Embryonic facial prominence (tissue), 1 donor: ENCODE data around the gene LRRC2.
"Not testable (repeated sequence)": the region's sequence is repeated elsewhere in the genome, so short reads cannot be mapped to it uniquely, and the experiment has no call there.

Source experiments
- DNase-seq: peaks from one replicate; pipeline ENCODE4 v3.0.0-alpha.2; 2016; ENCODE audit errors: extremely low spot score

Gene LRRC2

DNA sequence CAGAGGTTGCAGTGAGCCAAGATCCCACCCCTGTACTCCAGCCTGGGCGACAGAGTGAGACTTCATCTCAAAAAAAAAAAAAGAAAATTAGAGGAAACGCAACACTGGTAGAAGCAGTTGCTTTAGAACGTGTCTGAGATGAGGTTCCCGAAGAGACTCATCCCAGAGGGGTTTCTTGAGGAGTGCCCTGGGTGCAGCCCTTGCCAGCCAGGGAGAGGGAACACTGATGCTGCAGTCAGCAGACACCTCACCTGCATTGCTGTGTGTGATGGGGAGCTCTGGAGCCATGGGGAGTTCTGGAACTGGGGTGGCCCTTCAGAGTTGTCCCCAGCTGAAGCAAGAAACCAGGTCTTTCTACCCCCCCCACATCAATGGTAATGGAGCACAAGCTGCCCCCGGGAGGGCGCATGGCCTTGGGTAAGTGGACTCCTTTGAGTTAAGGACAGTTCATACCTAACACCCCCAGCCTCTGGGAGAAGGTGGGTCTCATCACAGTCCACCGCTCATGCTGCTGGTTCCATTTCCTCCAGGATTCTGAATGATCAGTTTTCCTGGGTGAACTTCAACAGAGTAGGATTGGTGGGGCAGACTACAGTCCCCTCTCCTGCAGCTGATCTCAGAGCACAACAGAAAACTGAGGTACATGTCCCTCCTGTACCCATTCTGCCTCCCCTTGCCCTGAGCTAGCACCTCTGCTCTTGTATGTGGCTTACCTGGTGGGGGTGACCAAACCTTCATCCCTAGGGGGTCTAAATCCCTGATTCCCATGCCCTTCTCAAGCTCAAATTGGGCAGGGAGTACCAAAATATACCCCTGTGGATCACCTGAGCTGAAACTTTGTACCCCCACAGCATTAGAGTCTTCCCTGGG is 18.7 kb upstream of the LRRC2 start:
- DNase-seq: no peak

DNA sequence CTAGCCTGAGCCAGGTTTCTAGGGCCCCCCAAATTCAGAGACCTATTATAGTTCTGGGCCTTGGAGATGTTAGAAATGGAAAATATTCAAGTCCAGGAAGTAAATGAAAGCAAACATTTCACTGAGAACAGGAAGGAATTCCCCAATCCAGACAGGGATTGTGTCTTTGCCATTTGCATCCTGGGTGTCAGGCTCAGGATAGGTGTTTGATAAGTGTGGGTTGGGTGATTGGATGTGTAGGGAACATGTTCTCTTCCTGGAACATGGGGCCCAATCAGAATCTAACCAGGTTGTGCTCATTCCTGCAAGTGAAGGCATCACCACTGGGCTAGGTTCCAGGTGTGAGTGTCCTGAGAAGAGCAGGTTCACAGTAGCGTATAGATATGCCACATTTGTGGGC is 14.6 kb upstream of the LRRC2 start:
- no peak for DNase-seq

DNA sequence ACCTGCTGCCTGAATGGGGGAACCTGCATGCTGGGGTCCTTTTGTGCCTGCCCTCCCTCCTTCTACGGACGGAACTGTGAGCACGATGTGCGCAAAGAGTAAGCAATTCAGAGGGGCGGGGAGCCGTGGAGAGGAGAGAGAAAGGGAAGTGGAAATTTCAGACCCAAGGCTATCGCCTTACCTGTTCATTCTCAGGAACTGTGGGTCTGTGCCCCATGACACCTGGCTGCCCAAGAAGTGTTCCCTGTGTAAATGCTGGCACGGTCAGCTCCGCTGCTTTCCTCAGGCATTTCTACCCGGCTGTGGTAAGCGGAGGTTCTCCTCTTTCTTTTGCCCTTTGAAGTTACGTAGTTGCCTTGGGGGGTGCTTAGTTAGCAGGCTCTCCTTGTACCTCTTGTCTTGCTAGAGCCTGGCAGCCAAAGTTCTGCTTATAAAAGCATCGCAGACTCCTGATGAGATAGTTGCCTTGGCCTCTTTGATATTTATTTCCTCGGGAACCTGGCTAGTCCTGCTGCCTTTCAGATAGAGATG is 13.7 kb upstream of the LRRC2 start:
- no peak for DNase-seq

DNA sequence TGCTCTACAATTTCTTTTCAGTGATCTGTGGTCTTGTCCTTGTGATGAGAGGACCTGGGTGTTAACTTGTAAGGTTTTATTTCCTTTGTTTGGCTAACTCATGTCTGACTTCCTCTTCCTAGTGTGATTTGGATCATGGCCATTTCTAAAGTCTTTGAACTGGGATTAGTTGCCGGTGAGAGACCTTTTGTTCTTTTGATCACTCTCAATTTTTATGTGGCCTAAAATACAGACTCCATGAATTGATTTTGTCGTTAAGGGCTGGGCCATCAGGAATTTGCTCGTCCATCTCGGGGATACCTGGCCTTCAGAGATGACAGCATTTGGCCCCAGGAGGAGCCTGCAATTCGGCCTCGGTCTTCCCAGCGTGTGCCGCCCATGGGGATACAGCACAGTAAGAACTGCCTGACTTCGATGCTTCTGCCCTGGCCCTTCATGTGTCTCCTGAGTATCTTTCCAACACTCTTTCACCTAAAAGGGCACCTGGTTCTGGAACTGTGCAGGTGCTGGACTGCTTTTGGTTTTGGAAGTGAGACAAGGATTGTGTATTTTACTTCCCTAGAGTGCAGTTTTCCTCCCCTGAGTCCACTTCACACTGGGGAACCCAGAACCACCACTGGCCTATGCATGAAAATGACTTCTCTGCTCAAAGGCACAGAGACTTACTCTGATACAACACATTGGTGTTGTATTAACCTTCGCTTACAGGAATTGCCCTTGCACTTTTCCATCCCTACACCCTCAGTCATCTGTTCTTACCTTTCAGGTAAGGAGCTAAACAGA is 13.1 kb upstream of the LRRC2 start:
- DNase-seq: no peak

DNA sequence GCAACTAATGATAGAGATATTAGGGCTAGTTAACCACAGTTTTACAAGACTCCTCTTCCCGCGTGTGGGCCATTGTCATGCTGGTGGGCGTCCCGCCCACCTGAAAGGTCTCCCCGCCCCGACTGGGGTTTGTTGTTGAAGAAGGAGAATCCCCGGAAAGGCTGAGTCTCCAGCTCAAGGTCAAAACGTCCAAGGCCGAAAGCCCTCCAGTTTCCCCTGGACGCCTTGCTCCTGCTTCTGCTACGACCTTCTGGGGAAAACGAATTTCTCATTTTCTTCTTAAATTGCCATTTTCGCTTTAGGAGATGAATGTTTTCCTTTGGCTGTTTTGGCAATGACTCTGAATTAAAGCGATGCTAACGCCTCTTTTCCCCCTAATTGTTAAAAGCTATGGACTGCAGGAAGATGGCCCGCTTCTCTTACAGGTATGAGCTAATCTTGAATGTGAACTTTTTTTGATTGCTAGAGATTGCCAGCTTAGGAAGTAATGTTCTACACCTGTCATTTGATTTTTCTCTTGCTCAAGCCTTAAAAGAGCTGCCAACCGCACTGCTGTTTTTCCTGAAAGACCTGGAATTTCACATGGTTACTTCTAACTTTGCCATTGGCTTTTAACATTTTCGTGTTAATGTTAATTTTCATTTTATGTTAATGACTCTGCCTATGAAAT is 11.6 kb upstream of the LRRC2 start:
- DNase-seq: not testable (repeated sequence)

DNA sequence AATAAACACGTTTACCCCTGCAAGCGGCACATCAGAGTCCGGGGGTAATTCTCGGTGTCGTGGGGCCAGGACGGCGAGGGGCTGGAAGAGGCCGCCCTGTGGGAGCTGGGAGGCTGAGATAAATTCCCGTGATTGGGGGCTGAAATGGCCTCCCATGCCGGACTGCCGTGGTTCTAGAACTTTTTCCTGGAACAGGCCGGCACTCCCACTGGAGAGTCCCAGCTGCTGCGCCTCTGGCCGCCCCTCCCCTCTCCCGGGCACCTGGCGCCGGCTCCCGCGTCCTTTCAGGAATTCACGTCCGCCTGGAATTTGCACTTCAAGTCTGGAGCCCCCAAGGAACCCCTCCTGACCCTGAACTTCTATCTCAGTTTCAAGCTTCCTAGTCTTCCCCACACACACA is 10.8 kb upstream of the LRRC2 start:
- DNase-seq: no peak

DNA sequence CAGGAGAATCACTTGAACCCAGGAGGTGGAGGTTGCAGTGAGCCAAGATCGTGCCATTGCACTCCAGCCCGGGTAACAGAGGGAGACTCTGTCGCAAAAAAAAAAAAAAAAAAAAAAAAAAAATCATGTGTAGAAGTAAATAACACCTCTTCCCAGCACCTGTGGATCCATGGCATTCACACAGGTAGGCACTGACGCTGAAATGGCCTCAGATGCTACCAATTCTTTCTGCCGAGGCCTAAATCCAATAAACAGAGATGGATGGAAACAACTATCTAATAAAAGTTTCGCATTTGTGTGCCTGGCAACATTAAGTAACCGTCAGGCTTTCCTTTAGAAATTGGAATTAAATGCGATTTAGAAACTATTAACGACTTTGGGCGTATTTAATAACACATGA is 10.3 kb upstream of the LRRC2 start:
- DNase-seq: no peak

DNA sequence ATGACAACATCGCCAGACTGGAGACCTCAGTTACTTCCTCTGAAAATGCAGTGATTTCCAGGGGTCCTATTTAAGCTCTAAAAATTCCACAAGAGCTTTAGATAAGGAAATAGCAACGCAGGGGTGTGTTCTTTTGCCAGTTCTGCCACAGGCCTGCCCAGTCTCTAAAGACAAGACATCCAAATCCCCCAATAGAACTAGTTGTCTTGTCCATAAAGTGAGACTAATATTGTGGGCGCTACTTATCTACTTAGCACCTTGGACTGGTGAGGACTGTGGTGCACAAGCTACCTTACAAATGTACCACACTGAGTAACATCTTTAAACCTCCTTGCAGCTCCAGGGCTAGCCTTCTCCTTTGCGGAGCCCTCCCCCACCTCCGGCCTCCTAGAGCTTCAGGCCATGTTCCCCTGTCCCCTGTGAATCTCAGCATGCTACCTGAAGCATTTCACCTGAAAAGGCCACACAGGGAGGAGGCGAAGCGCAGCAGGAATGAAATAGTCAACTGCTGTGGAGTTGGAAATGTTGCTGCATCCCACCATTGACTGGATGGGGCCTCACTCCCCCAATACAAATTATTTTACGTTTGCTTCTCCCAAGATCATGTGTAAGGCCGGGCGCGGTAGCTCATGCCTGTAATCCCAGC is 9.6 kb upstream of the LRRC2 start:
- DNase-seq: no peak

DNA sequence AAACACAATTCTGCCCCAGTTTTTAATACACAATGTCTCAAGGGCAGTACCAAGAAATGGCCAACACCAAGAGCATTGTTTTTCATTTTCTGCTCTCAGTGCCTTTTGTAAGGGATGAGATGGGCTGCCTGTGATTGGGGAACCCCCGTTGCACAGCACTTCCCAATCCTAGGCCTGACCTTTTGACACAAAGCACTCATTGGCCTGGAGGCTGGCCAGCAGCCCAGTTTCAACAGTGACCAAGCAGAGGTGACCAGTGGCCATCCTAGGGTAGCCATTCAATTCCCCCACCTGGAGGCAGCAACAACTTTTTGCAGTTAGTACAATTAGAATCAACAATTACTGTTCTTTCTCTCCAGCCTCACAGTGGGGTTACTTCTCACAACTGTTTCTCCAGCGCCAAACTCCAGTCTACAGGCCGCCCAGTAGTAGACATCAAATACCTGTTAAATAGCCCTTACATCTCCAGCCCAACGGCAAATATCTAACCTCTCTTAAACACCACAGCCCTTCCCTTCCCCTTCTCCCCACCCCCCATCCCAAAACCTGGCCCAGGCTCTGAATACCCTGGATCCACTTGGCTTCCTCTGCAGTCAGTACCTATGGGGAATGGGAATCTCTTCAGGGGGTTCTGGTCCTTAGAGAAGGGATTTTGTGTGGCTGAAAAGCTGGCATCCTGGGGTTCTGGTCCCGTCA is 8.9 kb upstream of the LRRC2 start:
- DNase-seq: no peak

DNA sequence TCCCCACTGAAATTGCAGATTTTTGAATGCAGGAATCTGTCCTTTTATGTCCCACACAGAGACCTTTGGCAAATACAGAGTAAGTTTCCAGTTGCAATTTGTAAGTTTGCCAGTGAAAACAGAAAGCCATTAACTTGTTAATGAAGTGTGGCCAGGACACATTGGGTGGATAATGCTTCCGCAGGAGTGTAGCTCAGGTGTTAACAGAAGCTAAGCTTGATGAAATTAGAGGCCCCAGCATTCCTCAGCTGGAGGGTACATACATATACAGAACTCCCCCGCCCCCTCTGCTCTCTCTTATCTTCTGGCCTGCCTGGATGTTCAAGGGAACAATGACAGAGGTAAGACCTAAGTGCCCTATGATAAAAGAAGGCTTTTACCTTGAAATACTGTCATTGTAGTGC is 8.1 kb upstream of the LRRC2 start:
- no peak for DNase-seq

DNA sequence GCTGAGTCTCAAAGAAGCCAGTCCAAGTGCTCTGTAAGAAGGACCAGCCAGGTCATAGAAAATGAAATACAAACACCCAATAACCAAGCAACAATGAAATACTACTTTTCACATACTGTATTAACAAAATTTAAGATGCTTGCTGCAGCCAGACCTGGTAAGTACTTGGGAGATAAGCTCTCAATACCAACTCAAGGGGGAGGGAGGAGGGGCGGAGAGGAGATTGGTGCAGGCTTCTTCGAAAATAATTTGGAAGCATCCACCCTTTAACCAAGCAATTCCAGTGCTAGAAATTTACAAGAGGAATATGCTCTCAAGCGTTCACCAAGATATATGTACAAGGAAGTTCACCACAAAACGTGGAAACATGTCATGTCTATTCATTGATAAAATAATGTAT is 7.6 kb upstream of the LRRC2 start:
- DNase-seq: no peak

DNA sequence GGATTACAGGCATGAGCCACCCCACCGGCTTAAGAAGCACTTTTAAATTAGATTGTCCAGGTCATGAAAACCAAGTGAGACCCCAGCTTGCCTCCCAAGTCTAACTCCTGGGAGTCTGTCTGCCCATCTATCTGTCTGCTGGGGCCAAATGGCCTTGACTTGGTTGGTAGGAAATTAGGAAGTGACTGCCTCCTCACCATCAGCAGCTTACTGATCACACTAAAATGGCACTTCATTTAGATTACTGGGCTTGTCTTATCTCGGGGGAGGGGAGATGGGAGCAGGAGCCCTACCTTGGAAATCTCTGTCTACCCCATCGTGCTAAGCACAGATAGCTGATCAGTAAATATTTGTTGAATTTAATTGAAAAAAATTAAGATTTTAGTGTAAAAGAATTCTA is 5.6 kb upstream of the LRRC2 start:
- DNase-seq: no peak

DNA sequence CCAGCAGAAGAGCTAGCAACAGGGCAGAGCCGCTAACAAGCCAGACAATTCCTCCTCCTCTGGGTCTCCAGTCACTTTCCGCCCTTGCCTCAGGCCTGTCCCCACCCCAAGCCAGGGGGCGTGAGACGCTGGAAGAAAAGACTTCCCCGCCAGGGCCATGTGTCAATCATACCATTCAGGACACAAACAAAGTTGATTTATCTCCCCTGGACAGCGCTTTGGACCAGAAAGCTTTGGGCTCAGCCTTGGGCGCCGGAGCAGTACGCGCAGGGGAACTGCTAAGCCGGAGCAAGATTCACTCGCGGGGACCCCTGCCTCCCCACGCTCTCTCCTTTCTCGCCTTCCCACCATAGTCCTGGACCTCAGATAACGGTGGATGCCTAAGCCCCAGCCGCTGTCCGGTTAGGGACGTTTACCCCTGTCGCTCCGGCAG is 479 bp downstream of the LRRC2 start:
- DNase-seq: no peak

DNA sequence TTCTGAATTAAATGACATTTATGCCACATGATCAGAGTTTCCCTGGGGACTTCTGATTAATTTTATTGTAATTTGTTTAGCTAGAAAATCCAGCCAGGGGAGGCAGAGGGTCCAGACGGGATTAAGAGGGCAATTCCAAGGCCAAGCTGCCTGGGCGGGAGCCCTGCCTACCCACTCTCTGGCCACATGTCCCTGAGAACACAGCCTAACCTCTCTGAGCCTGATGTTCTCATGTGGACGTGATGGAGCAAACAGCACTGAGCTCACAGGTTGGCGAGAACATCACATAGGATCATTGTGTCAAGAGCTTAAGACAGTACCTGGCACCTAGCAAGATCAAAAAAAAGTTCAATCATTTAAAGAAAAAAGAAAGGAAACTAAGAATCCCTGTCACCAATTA is 1.0 kb downstream of the LRRC2 start:
- no peak for DNase-seq

DNA sequence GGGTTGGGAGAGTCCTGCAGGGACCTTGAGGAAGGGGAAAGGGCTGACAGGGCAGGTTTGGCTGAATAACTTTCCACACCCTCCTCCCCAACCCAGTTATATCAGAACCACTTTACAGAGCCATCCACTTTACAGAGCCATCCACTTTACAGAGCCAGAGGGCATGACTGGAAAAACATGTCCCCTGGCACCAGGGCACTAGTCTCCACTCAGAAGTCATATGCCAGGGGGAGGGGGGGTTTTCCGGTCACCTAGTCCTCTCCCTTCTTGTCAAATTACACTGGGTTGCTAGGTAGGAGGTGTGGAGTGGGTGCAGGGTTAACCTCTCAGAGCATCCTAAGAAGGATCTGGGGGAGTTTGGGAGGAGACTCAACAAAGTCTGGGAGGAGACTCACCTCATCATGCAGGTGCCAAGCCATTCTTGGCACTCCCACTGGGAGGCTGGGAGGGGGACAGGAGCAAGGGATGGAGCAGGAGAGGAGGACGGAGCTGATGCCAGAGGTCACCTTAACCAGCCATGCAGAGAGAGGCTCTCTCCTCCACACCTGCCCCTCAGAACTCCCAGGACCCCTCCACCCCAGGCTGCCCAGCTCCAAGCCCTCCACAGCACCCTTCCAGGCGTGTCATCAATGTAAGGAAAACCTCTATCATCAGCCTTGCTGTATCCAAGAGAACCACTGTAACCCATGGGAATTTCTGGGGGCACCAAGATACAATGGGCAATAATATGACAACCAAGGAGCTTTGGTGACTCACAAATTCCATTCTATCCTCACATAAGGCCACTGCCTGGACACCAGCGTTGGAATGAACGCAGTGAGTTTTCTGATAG is 1.7 kb downstream of the LRRC2 start:
- DNase-seq: no peak

DNA sequence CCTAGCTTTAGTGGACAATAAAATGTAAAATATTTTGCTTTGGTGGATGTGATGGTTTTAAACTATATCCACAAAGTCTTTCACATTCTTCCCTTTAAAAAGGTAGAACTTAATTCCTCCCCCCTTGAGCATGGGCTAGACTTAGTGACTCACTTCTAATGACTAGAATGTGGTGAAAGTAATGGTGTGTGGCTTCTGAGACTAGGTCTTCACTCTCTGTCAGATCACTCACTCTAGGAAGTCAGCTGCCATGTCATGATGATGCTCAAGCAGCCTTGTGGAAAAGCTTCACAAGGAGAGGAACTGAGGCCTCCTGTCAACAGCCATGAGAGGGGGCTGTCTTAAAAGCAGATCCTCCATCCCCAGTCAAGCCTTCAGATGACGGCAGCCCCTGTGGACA is 4.2 kb downstream of the LRRC2 start:
- DNase-seq: no peak

DNA sequence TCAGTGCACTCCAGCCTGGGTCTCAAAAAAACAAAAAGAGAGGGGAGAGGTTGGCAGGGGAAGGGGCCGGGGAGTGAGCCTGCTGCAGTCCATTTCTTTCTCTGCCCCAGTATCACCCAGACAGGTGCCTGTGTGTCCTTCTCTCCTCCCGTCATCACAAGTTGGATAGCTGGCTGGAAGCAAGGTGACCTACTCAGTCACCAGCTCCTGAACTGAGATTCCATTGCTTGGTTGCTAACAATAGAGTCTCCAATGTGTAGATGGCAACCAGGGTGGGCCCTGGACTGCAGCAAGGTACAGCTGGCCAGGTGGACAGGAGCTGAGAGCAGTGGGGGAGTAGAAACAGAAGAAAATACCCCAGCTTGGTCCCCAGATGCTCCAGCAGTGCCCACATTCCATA is 4.6 kb downstream of the LRRC2 start:
- DNase-seq: no peak

DNA sequence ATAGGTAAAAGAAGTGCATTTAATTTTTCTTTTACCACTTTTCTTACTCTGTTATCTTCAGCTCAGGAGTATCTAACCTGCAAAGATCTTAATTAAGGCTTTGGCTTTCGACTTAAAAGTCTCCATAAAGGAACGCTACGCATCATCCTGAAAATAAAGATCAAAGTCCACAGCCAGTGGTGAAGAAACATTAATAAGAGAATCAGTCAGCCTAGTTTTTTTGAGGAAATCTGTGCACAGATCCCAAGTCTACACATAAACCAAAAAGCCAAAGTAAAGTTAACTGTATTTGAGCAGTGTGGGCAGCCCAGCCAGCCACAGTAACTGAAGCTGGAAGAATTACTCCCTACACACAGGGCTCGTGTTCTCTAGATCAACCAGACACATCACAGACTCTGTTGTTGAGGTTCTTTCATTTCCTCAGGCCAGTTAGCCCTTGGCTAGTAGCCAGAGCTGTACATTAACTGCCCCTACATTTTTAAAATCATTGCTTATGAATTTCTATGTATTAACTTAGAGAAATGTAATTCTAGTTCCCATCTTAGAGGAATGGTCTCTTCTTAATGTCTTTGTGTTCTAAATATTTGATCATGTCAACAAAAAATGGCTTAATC is 6.9 kb downstream of the LRRC2 start:
- DNase-seq: no peak

DNA sequence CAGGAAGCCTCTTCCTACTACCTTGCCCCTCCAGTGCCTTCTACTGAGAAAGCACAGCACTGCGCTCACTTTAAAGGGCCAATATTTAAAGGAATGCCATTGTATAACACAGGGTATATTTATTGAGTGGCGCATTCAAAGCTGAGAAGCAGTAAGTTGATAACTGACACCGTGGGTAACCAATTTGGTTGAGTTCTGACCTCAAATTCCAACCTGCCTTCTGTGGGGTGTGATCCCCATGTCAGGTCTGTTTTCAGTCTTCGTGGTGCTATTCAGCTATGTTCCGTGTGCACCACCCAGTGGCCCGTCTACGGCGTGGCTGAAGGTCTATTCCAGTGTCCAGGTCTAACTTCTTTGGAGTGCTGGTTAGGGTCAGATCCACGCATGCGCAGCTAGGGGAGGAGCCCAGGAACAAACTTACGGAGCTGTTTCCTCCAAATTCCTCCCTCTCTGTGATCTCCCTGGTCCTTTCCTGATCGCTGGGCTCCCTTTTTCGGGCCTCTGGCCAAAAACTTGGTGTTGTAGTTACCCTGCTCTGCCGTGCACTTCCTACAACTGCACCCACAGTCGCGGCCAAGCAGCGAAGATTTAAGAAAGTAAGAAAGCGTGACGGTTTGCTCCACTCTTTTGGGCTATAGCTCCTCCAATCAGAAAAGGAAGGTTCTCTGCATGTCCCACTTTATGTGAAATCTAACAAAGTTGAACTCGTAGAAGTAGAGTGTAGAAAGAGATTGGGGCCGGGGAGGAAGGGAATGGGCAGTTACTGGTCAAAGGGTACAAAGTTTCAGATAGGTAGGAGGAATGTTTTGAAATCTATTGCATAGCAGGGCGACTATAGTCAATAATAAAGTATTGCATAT is 7.7 kb downstream of the LRRC2 start:
- no peak for DNase-seq
